Activated naive CD8-positive, alpha-beta T cell treated with anti-CD3 and anti-CD28 coated beads, Interleukin-2, amount 50 U/mL, for 16 hours (primary cell): Measurements from ENCODE around the gene ACOT7.
"Not testable (repeated sequence)": the region's sequence is repeated elsewhere in the genome, so short reads cannot be mapped to it uniquely, and the experiment has no call there.

Experiments
- DNase-seq: peaks from one replicate; pipeline ENCODE4 v3.0.0-alpha.2; 2020; ENCODE audit warnings: low read depth, low spot score

The ACOT7 gene

DNA sequence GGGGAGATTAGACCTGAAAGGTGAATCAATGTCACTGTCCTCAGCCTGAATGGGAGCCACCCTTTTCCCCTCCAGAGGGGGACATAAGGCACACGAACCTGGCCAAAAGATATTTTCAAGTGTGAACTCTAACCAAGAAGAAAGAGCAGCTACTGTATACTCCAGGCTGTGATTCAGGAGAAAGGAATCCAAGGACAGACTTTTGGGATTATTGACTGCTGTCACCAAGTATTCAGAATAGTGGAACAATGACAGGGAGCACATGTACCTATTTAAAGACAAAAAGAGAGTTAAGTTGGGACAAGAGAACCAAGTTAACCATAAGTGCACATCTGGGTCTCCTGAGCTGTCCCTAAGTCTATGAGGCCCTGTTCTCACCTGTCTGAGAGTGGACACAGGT, 160.2 kb downstream of the ACOT7 start:
- no peak for DNase-seq

DNA sequence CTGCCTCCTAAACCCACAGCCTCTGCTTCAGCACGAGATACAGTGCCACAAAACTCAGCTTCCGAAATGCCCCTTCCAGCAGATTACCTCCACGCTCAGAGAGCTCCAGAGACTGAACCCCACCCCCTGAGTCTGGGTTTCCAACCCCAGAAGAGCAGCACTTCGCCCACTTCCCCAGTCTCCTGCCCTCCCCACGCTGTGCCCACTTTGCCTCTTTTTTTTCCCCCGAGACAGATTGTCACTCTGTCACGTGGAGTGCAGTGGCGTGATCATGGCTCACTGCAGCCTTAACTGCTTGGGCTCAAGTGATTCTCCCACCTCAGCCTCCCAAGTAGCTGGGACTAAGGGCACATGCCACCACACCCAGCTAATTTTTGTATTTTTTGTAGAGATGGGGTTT, 167.9 kb downstream of the ACOT7 start:
- no peak for DNase-seq

- no peak for DNase-seq
Measured at GRCh38 chr1:6224718-6225117, 168.8 kb downstream of the ACOT7 start.

- DNase-seq = no peak
Measured at GRCh38 chr1:6223617-6224016, 169.9 kb downstream of the ACOT7 start.

DNA sequence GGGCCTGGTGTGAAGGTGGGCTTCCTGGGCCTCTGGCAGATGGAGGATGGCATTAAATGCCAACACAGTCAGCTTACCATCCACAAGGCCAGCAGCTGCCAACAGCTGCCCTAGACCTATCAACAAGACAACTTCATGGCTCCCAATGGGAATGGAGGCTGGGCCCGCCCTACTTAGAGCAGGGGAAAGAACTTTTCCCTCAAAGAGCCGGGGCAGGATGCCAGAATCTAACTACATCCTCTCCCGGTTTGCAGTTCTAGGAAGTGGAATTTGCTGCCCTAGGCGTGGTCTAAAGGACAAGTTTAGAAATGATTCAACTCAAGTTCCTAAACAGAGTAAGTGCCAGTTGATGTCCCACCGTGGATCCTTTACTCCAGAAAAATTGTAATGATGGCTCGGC, 170.9 kb downstream of the ACOT7 start:
- no peak for DNase-seq

GRCh38 chr1:6221210-6221784, 172.3 kb downstream of the ACOT7 start:
- DNase-seq = no peak

DNA sequence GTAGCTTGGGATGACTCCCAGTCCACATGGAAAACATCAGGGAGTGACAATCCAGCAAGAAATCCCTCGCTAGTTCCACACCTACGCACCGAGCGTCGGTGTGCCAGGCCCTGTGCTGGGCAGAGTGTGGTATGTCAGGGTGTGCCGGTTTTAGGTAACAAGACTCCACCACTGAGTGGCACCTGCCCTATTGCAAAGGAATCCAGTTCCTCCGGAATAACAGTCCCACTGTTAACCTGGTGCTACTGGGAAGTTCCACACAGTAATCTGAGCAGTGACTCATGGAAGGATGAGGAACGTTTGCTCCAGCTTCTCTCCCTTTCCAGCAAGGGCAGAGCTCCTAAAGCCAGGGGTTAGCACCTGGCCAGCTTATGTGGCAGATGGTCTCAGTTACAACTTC, 173.3 kb downstream of the ACOT7 start:
- DNase-seq = no peak

GRCh38 chr1:6219641-6220040, 173.9 kb downstream of the ACOT7 start:
- DNase-seq = not testable (repeated sequence)

- no peak for DNase-seq
Measured at GRCh38 chr1:6218375-6219164, 175.0 kb downstream of the ACOT7 start.
